Spleen (tissue), 11 donors: ENCODE data around the gene RIPOR3. TPM values are rescaled to one million over a fixed set of nuclear protein-coding genes. Genes with fewer than 3 reads are reported as not detected.
"Not testable (repeated sequence)": the region's sequence is repeated elsewhere in the genome, so short reads cannot be mapped to it uniquely, and the experiment has no call there.

Experiments used
- DNase-seq: peaks from one replicate; pipeline ENCODE4 v3.0.0-alpha.2; 2020
- H3K27ac ChIP-seq, 8 donors: fragments of 200-600 bp; sonication (generic) in 7 of 8; 1 replicate in 4 of 8; 2 replicates in 4 of 8; pipeline versions ENCODE4 v1.5.0 to v1.8.0; 2016 to 2021; ENCODE audit warnings: inconsistent platforms in 4 of 8, mild to moderate bottlenecking in 4 of 8, moderate library complexity in 1 of 8
- H3K27me3 ChIP-seq, 7 donors: fragments of 200-600 bp; sonication (generic) in 6 of 7; replicated peaks in 1 of 7; 1 replicate in 4 of 7; 2 replicates in 3 of 7; pipeline versions ENCODE4 v1.5.0 to v1.8.0; 2016 to 2021; ENCODE audit warnings: inconsistent platforms in 3 of 7, mild to moderate bottlenecking in 1 of 7
- H3K36me3 ChIP-seq, 6 donors: fragments of 200-600 bp; sonication (generic) in 5 of 6; 1 replicate in 4 of 6; 2 replicates in 2 of 6; pipeline versions ENCODE4 v1.5.0 to v1.8.0; 2016 to 2021; ENCODE audit warnings: inconsistent platforms in 2 of 6
- H3K4me1 ChIP-seq, 6 donors: fragments of 200-600 bp; sonication (generic) in 5 of 6; 1 replicate in 3 of 6; 2 replicates in 3 of 6; pipeline versions ENCODE4 v1.5.0 to v1.8.0; 2016 to 2021; ENCODE audit warnings: inconsistent platforms in 3 of 6
- H3K4me3 ChIP-seq, 8 donors: fragments of 200-600 bp; sonication (generic) in 7 of 8; 1 replicate in 4 of 8; 2 replicates in 4 of 8; pipeline versions ENCODE4 v1.5.0 to v1.8.0; 2016 to 2021; ENCODE audit warnings: inconsistent platforms in 4 of 8, mild to moderate bottlenecking in 4 of 8, moderate library complexity in 2 of 8
- H3K9me3 ChIP-seq, 8 donors: fragments of 200-600 bp; sonication (generic) in 7 of 8; 1 replicate in 4 of 8; 2 replicates in 4 of 8; pipeline versions ENCODE4 v1.5.0 to v1.8.0; 2016 to 2021; ENCODE audit warnings: inconsistent platforms in 4 of 8
- CTCF ChIP-seq, 11 experiments: fragments of 200-600 bp in 7 of 11; fragments of 450-650 bp in 4 of 11; sonication (generic) in 4 of 11; IDR thresholded peaks in 8 of 11; conservative IDR thresholded peaks in 3 of 11; 1 replicate in 7 of 11; 2 replicates in 4 of 11; pipeline versions ENCODE4 v1.4.0 to v1.8.0; 2016 to 2021; ENCODE audit warnings: antibody characterized with exemption in 11 of 11, inconsistent platforms in 4 of 11, mild to moderate bottlenecking in 1 of 11
- POLR2A ChIP-seq, 3 donors: fragments of 450-650 bp; IDR thresholded peaks; one replicate each; pipeline ENCODE4 v1.5.1; 2017; ENCODE audit warnings: antibody characterized with exemption in 3 of 3, mild to moderate bottlenecking in 1 of 3
- POLR2AphosphoS5 ChIP-seq, 3 donors: sonication (generic); formaldehyde crosslinking; IDR thresholded peaks; one replicate each; pipeline ENCODE4 v1.5.1; 2017; ENCODE audit warnings: antibody characterized with exemption in 3 of 3
- WGBS, 5 donors: extraction: QIAGEN DNeasy Blood & Tissue Kit in 3 of 5; methylation state at CpG; one replicate each; pipeline versions ENCODE4 v1.1.5 to v1.1.7; 2013 to 2018; 5-methylcytosine and 5-hydroxymethylcytosine counted together
- intact Hi-C: fragments of 100-400 bp; cut with DNase I; formaldehyde crosslinking; loops from one replicate; pipeline ENCODE4 v1.15.0; 2023; ENCODE audit warnings: low total_unique reads
- polyA plus RNA-seq, 3 donors: library from polyadenylated mRNA; stranded (reverse); fragments of 200-250 nt; gene quantifications; one replicate each; pipeline ENCODE4 v1.2.1, GENCODE V29; 2013
- total RNA-seq, 7 donors: library from RNA; depleted of rRNA in 3 of 7; stranded (reverse); fragments of >200 nt in 3 of 7; fragmentation: NEBNext Ultra II Directional in 4 of 7; extraction: Animal tissue kit (Norgen Biotek cat#: 25700) in 4 of 7; gene quantifications; one replicate each; pipeline versions ENCODE4 v1.1.0 to v1.2.1, GENCODE V29; 2016 to 2021
- donor health status: healthy with polysubstance abuse.
- donor health status: DM: no; HTN: no; CAD: no; lungs with moderate emphysema.
- donor health status: DM: no; HTN: no; CAD: no.
- donor health status: Bipolar disorder and iron deficiency.
- donor health status: healthy.
- donor health status: DM: no; HTN: no; CAD: no.
- donor health status: DM: yes; HTN: yes; CAD: no.

Gene RIPOR3
- total and polyA plus RNA-seq, 10 donors = 6.0 to 22.8 (median 13.1) TPM

- Histone ChIP-seq H3K27me3 (peaks cover 0 to 26% (median 0%) of the 10 kb centered on the region in 7 donors), H3K27ac (peak overlapping the region in 1 of 8 donors; percentile 81), H3K9me3 (no peaks in the 10 kb centered on the region), H3K4me3 (no peak overlapping the region), H3K4me1 (peaks cover 0 to 12% (median 0%) of the 10 kb centered on the region in 6 donors), H3K36me3 (no peaks in the 10 kb centered on the region)
- no peak for DNase-seq
- 63 to 83% (median 74%) methylated on average over 5 of the region's 5 CpGs for WGBS, 5 donors
- TF ChIP-seq POLR2AphosphoS5 (IDR thresholded peaks at IDR 0.05) = no peak
- TF ChIP-seq POLR2A (IDR thresholded peaks at IDR 0.05) = no peak
- no peak for TF ChIP-seq CTCF (IDR thresholded peaks at IDR 0.05 in 8 of 11, conservative IDR thresholded peaks at IDR 0.05 in 3 of 11)
- intact Hi-C loops = no loop called here
Observed at GRCh38 chr20:50709636-50709973, 18.3 kb upstream of the RIPOR3 start.

DNA sequence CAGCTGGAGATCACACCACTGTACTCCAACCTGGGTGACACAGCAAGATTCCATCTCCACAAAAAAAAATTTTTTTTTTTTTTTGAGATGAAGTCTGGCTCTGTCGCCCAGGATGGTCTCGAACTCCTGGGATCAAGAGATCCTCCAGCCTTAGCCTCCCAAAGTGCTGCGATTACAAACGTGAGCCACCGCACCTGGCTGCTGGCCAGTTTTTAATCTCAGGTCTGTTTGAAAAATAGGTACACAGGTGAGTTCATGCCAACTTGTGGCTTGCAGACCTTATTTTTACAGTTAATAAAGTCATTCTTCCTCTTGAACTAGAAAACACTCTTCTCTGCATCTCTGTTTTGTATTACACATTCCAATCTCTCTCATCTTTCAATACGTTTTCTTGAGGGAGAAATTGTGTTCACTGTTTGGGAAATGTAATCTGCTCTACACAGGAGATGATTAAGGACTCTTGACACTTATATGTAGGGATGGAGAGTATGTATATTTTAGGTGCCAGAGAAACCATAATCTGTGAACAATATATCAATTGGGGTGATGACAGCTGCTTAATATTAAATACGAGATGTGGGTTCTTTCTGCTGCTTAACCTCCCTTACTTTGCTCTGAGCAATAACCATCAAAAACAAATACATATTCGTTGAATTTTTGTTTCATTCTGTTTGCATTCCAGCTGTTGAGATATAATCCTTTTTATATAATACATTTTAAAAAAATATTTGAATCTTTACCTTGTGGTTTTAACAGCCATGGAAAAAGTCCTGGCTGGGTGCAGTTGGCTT, 17.7 kb upstream of the RIPOR3 start:
- TF ChIP-seq POLR2A (IDR thresholded peaks at IDR 0.05) = no peak
- no peak for TF ChIP-seq POLR2AphosphoS5 (IDR thresholded peaks at IDR 0.05)
- no peak for TF ChIP-seq CTCF (IDR thresholded peaks at IDR 0.05 in 8 of 11, conservative IDR thresholded peaks at IDR 0.05 in 3 of 11)
- H3K27ac ChIP-seq = no peak overlapping the region
- no peak for DNase-seq
- peaks cover 0 to 12% (median 0%) of the 10 kb centered on the region in 6 donors for H3K4me1 ChIP-seq
- WGBS, 5 donors = 77 to 88% (median 85%) methylated on average over 8 of the region's 8 CpGs
- H3K9me3 ChIP-seq = no peaks in the 10 kb centered on the region
- no peak overlapping the region for H3K4me3 ChIP-seq
- peaks cover 0 to 20% (median 0%) of the 10 kb centered on the region in 7 donors for H3K27me3 ChIP-seq
- no peaks in the 10 kb centered on the region for H3K36me3 ChIP-seq
- intact Hi-C loops = no loop called here

- Histone ChIP-seq H3K27me3 (peaks cover 0 to 5% (median 0%) of the 10 kb centered on the region in 7 donors), H3K4me3 (no peak overlapping the region), H3K36me3 (no peaks in the 10 kb centered on the region), H3K27ac (no peak overlapping the region), H3K9me3 (no peaks in the 10 kb centered on the region), H3K4me1 (peaks cover 0 to 2% (median 0%) of the 10 kb centered on the region in 6 donors)
- DNase-seq = no peak
- 89 to 100% (median 98%) methylated on average over 1 of the region's 1 CpG for WGBS, 5 donors
- intact Hi-C loops = no loop called here
- TF ChIP-seq CTCF (IDR thresholded peaks at IDR 0.05 in 8 of 11, conservative IDR thresholded peaks at IDR 0.05 in 3 of 11) (no peak), POLR2A (IDR thresholded peaks at IDR 0.05) (no peak), POLR2AphosphoS5 (IDR thresholded peaks at IDR 0.05) (no peak)
Observed at GRCh38 chr20:50704971-50705370, 13.6 kb upstream of the RIPOR3 start.

- Histone ChIP-seq H3K36me3 (no peaks in the 10 kb centered on the region), H3K27ac (no peak overlapping the region), H3K4me1 (no peaks in the 10 kb centered on the region), H3K27me3 (peaks cover 0 to 10% (median 0%) of the 10 kb centered on the region in 7 donors), H3K4me3 (no peak overlapping the region), H3K9me3 (no peaks in the 10 kb centered on the region)
- 81 to 90% (median 84%) methylated on average over 4 of the region's 4 CpGs for WGBS, 5 donors
- DNase-seq = no peak
- intact Hi-C loops = no loop called here
- TF ChIP-seq CTCF (IDR thresholded peaks at IDR 0.05 in 8 of 11, conservative IDR thresholded peaks at IDR 0.05 in 3 of 11) = no peak
- no peak for TF ChIP-seq POLR2A (IDR thresholded peaks at IDR 0.05)
- TF ChIP-seq POLR2AphosphoS5 (IDR thresholded peaks at IDR 0.05) = no peak
Observed at GRCh38 chr20:50704514-50704913, 13.2 kb upstream of the RIPOR3 start.

DNA sequence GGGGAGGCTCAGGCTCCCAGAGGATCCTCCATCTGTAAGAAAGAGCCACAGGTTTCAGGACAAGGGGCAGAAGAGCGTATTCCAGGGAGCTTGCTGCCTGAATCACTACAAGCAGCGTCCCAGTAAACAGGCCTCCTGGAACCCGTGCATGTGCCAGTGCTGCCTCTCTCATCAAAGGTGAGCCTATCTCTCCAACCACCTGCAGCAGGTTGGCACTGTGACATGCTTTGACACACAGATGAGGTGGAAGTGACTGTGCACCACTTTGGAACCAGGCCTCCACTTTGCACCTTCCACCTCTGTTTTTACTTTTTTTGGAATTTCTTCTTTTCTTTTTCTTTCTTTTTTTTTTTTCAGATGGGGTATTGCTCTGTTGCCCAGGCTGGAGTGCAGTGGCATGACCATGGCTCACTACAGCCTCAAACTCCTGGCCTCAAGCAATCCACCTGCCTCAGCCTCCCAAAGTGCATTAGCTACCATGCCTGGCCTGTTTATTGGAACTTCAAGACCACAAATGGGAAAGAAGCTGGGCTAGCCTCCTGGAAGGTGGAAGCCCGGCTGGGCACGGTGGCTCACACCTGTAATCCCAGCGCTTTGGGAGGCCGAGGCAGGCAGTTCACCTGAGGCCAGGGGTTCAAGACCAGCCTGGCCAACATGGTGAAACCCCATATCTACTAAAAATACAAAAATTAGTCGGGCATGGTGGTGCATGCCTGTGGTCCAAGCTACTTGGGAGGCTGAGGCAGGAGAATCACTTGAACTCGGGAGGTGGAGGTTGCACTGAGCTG, 12.5 kb upstream of the RIPOR3 start:
- H3K36me3 ChIP-seq, intact Hi-C loops, H3K4me3 ChIP-seq, H3K27ac ChIP-seq, H3K9me3 ChIP-seq, DNase-seq, H3K4me1 ChIP-seq, H3K27me3 ChIP-seq: not testable (repeated sequence)
- 72 to 92% (median 86%) methylated on average over 9 of the region's 9 CpGs for WGBS, 5 donors
